Breast epithelium (tissue), 3 donors: ENCODE measurements around the gene ANKRD31.

Experiments
- CTCF ChIP-seq, 3 donors: fragments of 450-650 bp; IDR thresholded peaks; one replicate each; pipeline ENCODE4 v1.5.1; 2016 to 2017; ENCODE audit warnings: antibody characterized with exemption in 3 of 3, mild to moderate bottlenecking in 3 of 3, moderate library complexity in 3 of 3
- POLR2A ChIP-seq: fragments of 450-650 bp; IDR thresholded peaks from one replicate; pipeline ENCODE4 v1.6.1; 2016; ENCODE audit warnings: antibody characterized with exemption, mild to moderate bottlenecking, moderate library complexity
- POLR2AphosphoS5 ChIP-seq, 3 donors: sonication (generic); formaldehyde crosslinking; IDR thresholded peaks; one replicate each; pipeline ENCODE4 v1.6.1; 2017; ENCODE audit warnings: antibody characterized with exemption in 3 of 3

GRCh38 chr5:75044406-75044805 is 192.3 kb downstream of the ANKRD31 start:
- TF ChIP-seq POLR2A (no peak), CTCF (IDR thresholded peaks at IDR 0.05) (no peak), POLR2AphosphoS5 (IDR thresholded peaks at IDR 0.05) (no peak)
